Activated effector memory CD4-positive, alpha-beta T cell treated with Interleukin-2 at 50 U/mL for 16 hours (primary cell): Measurements from ENCODE around the gene HOXC9.
"Not testable (repeated sequence)": the region's sequence is repeated elsewhere in the genome, so short reads cannot be mapped to it uniquely, and the experiment has no call there.

Source experiments
- DNase-seq: peaks from one replicate; pipeline ENCODE4 v3.0.0-alpha.2; 2020

The HOXC9 gene

DNA sequence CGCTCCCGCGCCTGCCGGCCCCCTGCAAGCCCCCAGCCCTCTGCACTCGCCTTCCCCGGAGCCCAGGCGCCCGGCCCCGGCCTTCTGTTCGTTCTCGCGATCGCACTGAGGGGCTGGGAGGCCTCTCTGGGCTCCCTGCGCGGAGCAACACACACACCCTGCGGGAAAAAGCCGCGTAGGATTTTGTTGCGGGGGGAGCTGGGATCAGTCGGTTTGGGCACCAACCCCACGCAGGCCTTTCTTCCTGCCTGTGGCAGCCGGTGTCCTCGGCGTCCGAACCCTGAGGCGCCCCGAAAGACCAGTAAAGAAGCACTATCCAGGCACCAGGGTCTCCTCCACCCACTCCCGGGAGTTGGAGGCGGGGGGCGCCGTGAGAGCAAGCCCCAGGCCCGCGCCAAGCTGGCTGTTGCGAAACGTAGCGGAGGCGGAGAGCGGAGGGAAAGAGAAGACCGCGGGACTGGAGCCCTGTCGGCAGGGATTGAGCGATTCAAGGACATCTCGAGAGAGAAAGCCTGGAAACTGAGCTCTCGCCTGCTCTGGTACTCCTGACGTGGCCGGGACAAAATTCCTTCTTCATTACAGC lies 31.0 kb downstream of the HOXC9 start:
- DNase-seq = no peak

GRCh38 chr12:54031480-54031879 lies 31.5 kb downstream of the HOXC9 start:
- DNase-seq = no peak

DNA sequence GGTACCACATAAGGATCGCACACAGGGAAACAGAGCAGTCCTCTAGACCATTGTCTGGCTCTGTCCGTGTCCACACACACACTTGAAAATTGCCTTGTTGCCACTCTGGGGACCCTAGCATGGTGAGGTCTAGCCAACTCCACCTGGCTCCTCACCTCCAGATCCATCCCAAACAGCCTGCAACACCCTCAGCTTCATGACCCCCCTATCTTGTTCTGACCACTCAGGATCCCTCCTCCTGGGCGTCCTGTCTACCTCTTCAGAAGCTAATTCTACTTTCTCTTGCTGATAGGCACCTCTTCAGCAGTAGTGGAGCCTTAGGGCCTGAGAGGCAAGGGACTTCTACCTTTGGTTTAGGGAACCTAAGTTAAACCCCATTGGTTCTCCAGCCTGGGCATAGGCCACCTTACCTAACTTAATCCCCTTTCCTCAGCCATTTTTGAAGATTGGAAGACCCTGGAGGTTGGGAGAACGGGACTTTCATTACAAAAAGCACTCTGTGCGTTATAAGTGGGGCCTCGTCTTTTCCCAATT lies 32.2 kb downstream of the HOXC9 start:
- DNase-seq = no peak

GRCh38 chr12:54032627-54033100 lies 32.7 kb downstream of the HOXC9 start, which contains the start of gene HOXC5:
Gene HOXC5 (plus strand): TSS chr12:54033050. CDS start chr12:54033123, 73 bp downstream.
- DNase-seq = peak; percentile 21

DNA sequence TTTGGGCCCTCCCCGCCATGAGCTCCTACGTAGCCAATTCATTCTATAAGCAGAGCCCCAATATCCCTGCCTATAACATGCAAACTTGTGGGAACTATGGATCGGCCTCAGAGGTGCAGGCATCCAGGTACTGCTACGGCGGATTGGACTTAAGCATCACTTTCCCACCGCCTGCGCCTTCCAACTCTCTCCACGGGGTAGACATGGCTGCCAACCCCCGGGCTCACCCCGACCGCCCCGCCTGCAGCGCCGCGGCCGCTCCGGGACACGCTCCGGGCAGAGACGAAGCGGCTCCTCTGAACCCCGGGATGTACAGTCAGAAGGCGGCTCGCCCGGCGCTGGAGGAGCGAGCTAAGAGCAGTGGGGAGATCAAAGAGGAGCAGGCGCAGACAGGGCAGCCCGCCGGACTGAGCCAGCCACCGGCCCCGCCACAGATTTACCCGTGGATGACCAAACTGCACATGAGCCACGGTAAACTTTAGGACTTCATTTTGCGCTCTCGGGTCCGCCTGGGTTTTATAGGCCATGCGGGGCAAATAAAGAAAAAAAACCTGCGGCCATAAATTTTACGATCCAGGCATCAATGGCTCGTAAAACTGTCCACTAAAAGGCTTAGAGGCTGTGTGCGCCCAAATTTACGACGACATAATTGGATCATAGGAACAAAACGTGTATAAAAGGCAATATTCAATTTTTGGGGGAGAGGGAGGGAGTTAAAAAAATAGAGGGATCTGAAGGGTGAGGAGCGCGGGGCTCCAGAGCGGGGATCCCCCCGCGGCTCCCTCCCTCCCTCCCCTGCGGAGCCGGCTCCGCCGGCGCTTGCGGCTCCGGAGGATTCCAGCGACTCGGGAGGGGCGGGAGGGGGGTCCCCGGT lies 33.4 kb downstream of the HOXC9 start:
- DNase-seq = no peak

- DNase-seq = no peak
Observed at GRCh38 chr12:54033980-54034784, 34.2 kb downstream of the HOXC9 start.

GRCh38 chr12:54034785-54035310 lies 34.9 kb downstream of the HOXC9 start:
- no peak for DNase-seq

DNA sequence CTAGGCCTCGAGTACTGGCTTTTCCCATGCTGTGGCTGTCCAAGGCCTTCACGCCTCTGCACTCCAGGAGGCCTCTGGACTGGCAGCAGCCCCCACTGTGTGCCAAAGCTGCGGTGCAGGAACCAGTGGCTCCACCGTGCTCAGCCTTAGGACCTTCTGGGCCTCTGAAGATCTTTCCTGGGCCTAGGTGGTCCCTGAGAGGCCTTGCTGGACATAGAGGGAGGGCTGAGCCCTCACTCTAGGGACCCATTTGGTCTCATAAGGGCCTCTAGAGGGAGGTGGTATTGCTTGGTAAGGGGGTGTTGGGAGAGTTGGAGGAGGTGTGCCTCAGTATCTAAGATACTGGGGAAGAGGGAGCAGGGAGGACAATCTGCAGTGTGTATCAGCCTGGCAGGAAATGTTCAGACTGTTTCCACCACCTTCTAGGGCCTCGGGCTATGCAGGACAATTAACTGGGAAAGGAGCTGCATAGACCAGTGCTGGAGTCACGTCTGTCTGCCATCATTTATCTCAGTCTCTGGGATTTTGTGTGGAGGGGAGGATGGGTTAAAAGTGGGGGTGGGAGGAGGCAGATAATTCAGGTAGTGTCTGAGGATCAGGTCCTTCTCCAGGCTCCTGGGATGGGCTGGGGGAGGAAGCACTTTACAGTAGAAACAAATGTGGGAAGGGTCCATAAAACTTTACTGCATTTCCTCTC lies 35.8 kb downstream of the HOXC9 start:
- DNase-seq = no peak

GRCh38 chr12:54036620-54037359 lies 36.8 kb downstream of the HOXC9 start:
- no peak for DNase-seq

GRCh38 chr12:54037360-54038283 lies 37.7 kb downstream of the HOXC9 start:
- DNase-seq = no peak

DNA sequence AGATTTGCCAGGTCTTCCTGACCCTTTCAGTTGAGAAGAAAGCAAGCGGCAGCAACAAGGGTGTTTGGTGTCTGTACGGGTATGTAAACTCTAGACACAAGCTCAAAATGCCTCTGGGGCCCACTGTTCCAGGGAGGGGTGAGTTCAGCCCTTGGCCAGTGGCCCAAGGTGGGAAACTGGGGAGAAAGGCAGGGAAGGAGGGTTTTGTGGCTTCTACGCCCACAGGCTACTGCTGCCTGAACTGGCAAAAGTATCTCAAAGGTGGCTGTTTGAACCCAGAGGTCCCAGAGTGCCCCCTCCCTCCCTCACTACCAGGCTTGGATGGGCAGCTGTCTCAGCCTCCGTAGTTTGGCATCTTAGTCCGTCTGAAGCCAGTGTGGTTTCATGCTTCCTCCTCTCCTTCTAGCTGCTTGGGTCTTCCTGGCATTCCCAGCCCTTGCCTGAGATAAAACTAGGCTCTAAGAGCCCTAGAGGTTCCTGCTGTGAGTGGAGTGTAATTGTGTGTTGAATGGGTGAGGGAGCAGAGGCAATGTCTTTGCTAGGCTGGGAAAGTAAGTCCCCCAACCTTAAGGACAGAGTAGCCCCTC lies 38.4 kb downstream of the HOXC9 start:
- DNase-seq = no peak

- DNase-seq = no peak
Observed at GRCh38 chr12:54038871-54039414, 39.0 kb downstream of the HOXC9 start.

DNA sequence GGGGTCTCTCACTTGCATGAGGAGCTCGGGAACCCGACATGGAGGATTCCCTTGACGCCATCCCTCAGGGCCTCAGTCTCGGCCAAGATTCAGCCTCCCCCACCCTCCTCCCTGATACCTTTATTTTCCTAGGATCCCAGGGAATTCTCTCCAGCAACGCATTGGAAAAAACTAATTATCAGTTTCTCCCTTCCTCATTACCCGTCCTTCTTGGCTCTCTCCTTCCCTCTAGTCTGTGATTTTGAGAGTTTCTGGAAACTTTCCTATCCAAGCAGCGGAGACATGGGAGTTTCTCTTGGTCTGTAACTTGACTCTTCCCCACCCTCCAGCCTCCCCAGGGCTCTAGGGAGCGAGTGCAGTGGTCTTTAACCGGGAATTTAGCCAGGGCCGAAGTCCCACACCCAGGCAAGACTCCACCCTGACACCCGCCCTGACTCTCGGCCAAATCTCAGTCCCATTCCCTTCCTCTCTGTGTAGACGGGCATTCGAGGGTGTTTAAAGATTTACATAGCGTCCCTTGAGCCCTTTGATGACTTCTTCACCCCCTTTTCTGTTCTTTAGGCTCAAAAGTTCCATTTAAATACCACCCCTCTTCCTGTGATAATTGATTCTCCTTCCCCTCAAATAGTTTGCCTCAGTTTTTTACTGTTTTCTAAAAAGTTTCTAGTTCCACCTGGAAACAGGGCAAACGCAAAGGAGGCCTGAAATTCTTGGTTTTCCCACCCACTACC lies 39.6 kb downstream of the HOXC9 start:
- no peak for DNase-seq

DNA sequence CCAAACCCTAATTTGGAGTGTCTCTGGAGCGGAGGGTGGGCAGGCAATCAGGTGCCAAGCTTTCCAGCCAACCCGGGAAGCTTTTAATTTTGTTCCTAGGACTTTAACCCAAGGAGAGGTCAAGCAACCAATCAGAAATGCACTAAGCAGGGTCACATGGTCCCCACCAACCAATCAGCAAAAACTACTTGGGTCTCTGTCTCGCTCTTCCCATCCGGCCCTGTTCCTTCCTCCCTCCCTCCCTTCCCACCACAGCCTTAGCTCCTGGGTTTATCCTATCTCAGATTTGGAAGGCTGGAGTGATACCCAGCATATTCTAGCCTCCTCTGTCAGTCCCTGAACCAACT lies 40.2 kb downstream of the HOXC9 start:
- DNase-seq = no peak

- DNase-seq = no peak
Observed at GRCh38 chr12:54040648-54041047, 40.7 kb downstream of the HOXC9 start.

DNA sequence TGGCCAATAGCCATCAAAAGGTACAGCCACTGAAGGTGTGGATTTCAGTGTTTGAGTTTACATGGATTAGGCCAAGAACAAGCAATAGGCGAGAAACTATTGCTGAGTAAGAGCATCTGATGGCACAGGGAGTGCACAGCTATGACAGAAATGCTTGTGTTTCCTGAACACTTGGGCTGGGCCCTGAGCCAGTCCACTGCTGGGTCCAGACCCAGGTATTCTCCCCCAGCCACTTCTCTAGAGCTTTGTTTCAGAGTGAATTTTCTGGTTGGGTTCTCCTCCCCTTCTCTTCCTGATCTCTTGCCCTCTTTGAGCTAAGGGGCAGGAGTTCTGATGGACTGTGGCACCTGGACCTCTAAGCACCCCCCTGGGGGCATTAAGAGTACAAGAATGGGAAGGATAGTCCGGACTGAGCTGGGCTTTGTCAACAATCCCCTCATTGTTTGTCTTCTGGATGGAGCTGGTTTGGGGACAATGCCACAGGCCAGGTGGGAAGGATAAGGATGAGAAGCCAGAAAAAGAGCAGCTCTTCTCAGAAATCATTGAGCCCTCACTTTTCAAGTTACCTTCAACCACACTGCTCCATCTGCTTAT lies 41.2 kb downstream of the HOXC9 start:
- no peak for DNase-seq

GRCh38 chr12:54042033-54042432 lies 42.1 kb downstream of the HOXC9 start:
- not testable (repeated sequence) for DNase-seq
